WTC11 (cell line): ENCODE data around the gene CEP295NL. TPM values are rescaled to one million over a fixed set of nuclear protein-coding genes. Genes with fewer than 3 reads are reported as not detected.
A peak's percentile ranks its signal among the peaks of the same experiment; 100 is the strongest.

Experiments
- ATAC-seq: fragments of 200-7000 bp; cut with Tn5 transposase; 2 replicates; pipeline ENCODE4 v1.10.0; 2021; ENCODE audit warnings: mild to moderate bottlenecking, moderate library complexity
- CTCF ChIA-PET: fragments of 300-600 bp; sonication (Branson Sonifier 250); formaldehyde crosslinking; loops from one replicate; lab custom pipeline; 2021; ENCODE audit warnings: antibody characterized with exemption; lab: Charles Lee
- POLR2A ChIA-PET: fragments of 350-600 bp; sonication (Branson Sonifier 250); formaldehyde crosslinking; loops from one replicate; lab custom pipeline; 2021; ENCODE audit warnings: antibody characterized with exemption; lab: Charles Lee
- DNase-seq: peaks from one replicate; pipeline ENCODE4 v3.0.0; 2021; ENCODE audit warnings: low spot score
- H3K27ac Mint-ChIP-seq: 2 replicates; pipeline ENCODE4 v1.8.0; 2021; ENCODE audit warnings: mixed read lengths
- H3K27me3 Mint-ChIP-seq: 2 replicates; pipeline ENCODE4 v1.8.0; 2021; ENCODE audit warnings: low read depth, mild to moderate bottlenecking, moderate library complexity, mixed read lengths
- H3K36me3 Mint-ChIP-seq: 2 replicates; pipeline ENCODE4 v1.8.0; 2021; ENCODE audit warnings: mixed read lengths
- H3K4me1 Mint-ChIP-seq: 2 replicates; pipeline ENCODE4 v1.8.0; 2022; ENCODE audit warnings: mixed read lengths
- H3K4me3 Mint-ChIP-seq: 2 replicates; pipeline ENCODE4 v1.8.0; 2021; ENCODE audit warnings: mild to moderate bottlenecking, moderate library complexity, mixed read lengths
- H3K9me3 Mint-ChIP-seq: 2 replicates; pipeline ENCODE4 v1.8.0; 2021; ENCODE audit warnings: mixed read lengths
- CBFB ChIP-seq: sonication (generic); formaldehyde crosslinking; IDR thresholded peaks from 2 replicates; pipeline ENCODE4 v1.8.1; 2022; ENCODE audit warnings: mild to moderate bottlenecking, low read depth, missing genetic modification reagents
- FOXP1 ChIP-seq: sonication (generic); formaldehyde crosslinking; IDR thresholded peaks from 2 replicates; pipeline ENCODE4 v1.8.0; 2022; ENCODE audit warnings: missing genetic modification reagents, mild to moderate bottlenecking, moderate library complexity, borderline replicate concordance
- GRHL2 ChIP-seq: fragments of 250-450 bp; sonication (Bioruptor Pico); IDR thresholded peaks from 2 replicates; pipeline ENCODE4 v1.8.0; 2022; ENCODE audit warnings: mild to moderate bottlenecking, moderate library complexity; ENCODE audit not compliant: insufficient replicate concordance, severe bottlenecking
- IRF2 ChIP-seq: sonication (generic); formaldehyde crosslinking; IDR thresholded peaks from 2 replicates; pipeline ENCODE4 v1.8.0; 2022; ENCODE audit warnings: low read depth, missing genetic modification reagents, borderline replicate concordance
- JUN ChIP-seq: sonication (generic); formaldehyde crosslinking; IDR thresholded peaks from 2 replicates; pipeline ENCODE4 v1.8.0; 2023; ENCODE audit warnings: mild to moderate bottlenecking, missing genetic modification reagents
- NR3C1 ChIP-seq: sonication (generic); formaldehyde crosslinking; conservative IDR thresholded peaks from 2 replicates; pipeline ENCODE4 v1.8.1; 2023; ENCODE audit warnings: low read depth, mild to moderate bottlenecking, missing genetic modification reagents
- SMAD4 ChIP-seq: sonication (generic); formaldehyde crosslinking; IDR thresholded peaks from 2 replicates; pipeline ENCODE4 v1.8.0; 2022; ENCODE audit warnings: mild to moderate bottlenecking, missing genetic modification reagents
- TCF7 ChIP-seq: sonication (generic); formaldehyde crosslinking; IDR thresholded peaks from 2 replicates; pipeline ENCODE4 v1.8.0; 2022; ENCODE audit warnings: mild to moderate bottlenecking, low read depth, missing genetic modification reagents, moderate library complexity
- TP53 ChIP-seq: sonication (generic); formaldehyde crosslinking; IDR thresholded peaks from 2 replicates; pipeline ENCODE4 v1.8.1; 2023; ENCODE audit warnings: mild to moderate bottlenecking, missing genetic modification reagents
- ZBTB21 ChIP-seq: sonication (generic); formaldehyde crosslinking; IDR thresholded peaks from 2 replicates; pipeline ENCODE4 v1.8.1; 2023; ENCODE audit warnings: mild to moderate bottlenecking, missing genetic modification reagents, borderline replicate concordance
- total RNA-seq: library from RNA; stranded (reverse); gene quantifications from 3 replicates; pipeline ENCODE4 v1.2.3, GENCODE V29; 2021
- TF ChIP-seq, protein P1 (sequence below): fragments of 250-450 bp; sonication (Bioruptor Pico); IDR thresholded peaks from 2 replicates; pipeline ENCODE4 v1.8.0; 2021; ENCODE audit warnings: mild to moderate bottlenecking
- TF ChIP-seq, protein P2 (sequence below): sonication (generic); formaldehyde crosslinking; IDR thresholded peaks from 2 replicates; pipeline ENCODE4 v1.8.1; 2022; ENCODE audit warnings: low read depth, mild to moderate bottlenecking, moderate library complexity, missing genetic modification reagents, borderline replicate concordance
- TF ChIP-seq, protein P3 (sequence below): sonication (generic); formaldehyde crosslinking; IDR thresholded peaks from 2 replicates; pipeline ENCODE4 v1.8.1; 2023; ENCODE audit warnings: mild to moderate bottlenecking, missing genetic modification reagents, moderate library complexity
- TF ChIP-seq, protein P4 (sequence below): sonication (generic); formaldehyde crosslinking; IDR thresholded peaks from 2 replicates; pipeline ENCODE4 v1.8.1; 2022; ENCODE audit warnings: mild to moderate bottlenecking, missing genetic modification reagents, moderate library complexity, borderline replicate concordance
- TF ChIP-seq, protein P5 (sequence below): sonication (generic); formaldehyde crosslinking; IDR thresholded peaks from 2 replicates; pipeline ENCODE4 v1.8.1; 2023; ENCODE audit warnings: mild to moderate bottlenecking, missing genetic modification reagents
- TF ChIP-seq, protein P6 (sequence below): fragments of 250-450 bp; sonication (Bioruptor Pico); IDR thresholded peaks from 2 replicates; pipeline ENCODE4 v1.9.0; 2021; ENCODE audit warnings: mild to moderate bottlenecking, borderline replicate concordance

CEP295NL gene
- total RNA-seq, 1 experiment from 2014 or later: 0.61 TPM

DNA sequence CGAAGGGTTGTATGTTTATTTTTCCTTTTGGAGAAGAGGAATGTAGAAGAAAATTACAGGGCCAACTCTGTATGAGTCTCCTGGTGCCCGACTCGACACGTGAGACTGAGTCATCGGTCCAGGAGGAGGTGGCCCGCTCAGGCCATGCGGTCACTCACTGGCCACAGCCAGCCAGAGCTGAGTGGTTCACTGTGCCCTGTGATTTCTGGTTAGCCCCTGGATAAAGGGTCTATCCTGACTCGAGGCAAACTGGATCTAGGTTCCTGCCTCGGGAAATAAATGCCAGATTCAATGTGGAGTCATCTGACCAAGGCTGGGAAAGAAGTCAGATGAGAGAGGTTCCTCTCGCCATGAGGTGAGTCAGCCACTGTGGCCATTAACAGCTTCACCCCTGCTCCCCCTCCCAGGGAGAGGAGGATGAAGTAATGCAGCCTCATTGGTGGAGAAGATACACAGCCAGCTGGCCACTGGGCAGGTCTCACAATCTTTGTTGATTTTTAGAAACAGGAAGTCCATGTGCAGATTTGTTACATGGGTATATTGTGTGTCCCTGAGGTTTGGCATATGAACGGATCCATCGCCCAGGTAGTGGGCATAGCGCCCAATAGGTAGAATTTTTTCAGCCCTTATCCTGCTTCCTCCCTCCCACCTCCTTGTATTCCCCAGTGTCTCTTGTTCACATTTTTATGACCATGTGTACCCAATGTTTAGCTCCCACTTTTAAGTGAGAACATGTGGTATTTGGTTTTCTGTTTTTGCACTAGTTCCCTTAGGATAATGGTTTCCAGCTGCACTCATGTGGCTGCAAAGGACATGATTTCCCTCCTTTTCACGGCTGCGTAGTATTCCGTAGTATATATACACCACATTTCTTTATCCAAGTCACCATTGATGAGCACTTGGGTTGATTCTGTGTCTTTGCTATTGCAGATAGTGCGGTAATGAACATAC, 40.7 kb downstream of the CEP295NL start:
- DNase-seq: no peak
- POLR2A ChIA-PET: no interaction called here

DNA sequence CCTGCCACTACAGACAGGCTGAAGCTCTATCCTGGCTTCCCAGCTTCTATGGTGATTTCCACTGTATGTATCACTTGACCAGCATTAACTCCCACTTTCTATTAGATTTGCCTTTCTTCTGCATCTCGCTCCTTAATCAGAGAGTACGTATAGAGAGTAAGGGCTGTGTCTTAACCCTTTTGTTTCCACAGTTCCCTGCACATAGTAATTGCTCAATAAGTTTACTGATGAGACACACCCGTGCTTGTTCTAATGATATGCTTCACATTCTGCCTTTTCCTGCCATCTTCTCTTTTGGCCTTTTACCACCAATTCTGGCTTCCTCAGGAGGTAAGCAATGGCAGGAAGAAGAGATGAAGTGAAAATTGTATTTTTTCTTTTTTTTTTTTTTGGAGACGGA, 41.8 kb downstream of the CEP295NL start:
- Mint-ChIP-seq H3K9me3 (no peaks in the 10 kb centered on the region), H3K36me3 (peaks cover 4% of the 10 kb centered on the region; the same call in 1 of the 2 replicates), H3K27me3 (no peaks in the 10 kb centered on the region), H3K4me3 (no peak overlapping the region), H3K4me1 (no peaks in the 10 kb centered on the region), H3K27ac (no peak overlapping the region)
- DNase-seq: no peak
- TF ChIP-seq, protein P1, sequence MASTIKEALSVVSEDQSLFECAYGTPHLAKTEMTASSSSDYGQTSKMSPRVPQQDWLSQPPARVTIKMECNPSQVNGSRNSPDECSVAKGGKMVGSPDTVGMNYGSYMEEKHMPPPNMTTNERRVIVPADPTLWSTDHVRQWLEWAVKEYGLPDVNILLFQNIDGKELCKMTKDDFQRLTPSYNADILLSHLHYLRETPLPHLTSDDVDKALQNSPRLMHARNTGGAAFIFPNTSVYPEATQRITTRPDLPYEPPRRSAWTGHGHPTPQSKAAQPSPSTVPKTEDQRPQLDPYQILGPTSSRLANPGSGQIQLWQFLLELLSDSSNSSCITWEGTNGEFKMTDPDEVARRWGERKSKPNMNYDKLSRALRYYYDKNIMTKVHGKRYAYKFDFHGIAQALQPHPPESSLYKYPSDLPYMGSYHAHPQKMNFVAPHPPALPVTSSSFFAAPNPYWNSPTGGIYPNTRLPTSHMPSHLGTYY (CRISPR knock-in tag): no peak
- TF ChIP-seq TCF7 (CRISPR knock-in tag) (no peak), IRF2 (no peak), TP53 (no peak), ZBTB21 (CRISPR knock-in tag) (no peak), SMAD4 (CRISPR knock-in tag) (no peak)
- TF ChIP-seq, protein P2, sequence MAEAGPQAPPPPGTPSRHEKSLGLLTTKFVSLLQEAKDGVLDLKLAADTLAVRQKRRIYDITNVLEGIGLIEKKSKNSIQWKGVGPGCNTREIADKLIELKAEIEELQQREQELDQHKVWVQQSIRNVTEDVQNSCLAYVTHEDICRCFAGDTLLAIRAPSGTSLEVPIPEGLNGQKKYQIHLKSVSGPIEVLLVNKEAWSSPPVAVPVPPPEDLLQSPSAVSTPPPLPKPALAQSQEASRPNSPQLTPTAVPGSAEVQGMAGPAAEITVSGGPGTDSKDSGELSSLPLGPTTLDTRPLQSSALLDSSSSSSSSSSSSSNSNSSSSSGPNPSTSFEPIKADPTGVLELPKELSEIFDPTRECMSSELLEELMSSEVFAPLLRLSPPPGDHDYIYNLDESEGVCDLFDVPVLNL (CRISPR knock-in tag): no peak
- ChIA-PET POLR2A (no interaction called here), CTCF (interaction anchor here (0.6 to 1.2 kb wide), 2 partner anchors 9 to 450 kb away, joined by 4 to 5 read pairs; no protein-coding TSS in a partner anchor)
- no peak for ATAC-seq

More for the DNA sequence above, 40.7 kb downstream of the CEP295NL start:
- ATAC-seq: no peak
- TF ChIP-seq, protein P3, sequence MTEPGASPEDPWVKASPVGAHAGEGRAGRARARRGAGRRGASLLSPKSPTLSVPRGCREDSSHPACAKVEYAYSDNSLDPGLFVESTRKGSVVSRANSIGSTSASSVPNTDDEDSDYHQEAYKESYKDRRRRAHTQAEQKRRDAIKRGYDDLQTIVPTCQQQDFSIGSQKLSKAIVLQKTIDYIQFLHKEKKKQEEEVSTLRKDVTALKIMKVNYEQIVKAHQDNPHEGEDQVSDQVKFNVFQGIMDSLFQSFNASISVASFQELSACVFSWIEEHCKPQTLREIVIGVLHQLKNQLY (CRISPR knock-in tag): no peak
- TF ChIP-seq JUN (no peak), NR3C1 (CRISPR knock-in tag) (no peak), CBFB (no peak), GRHL2 (CRISPR knock-in tag) (no peak), FOXP1 (CRISPR knock-in tag) (no peak)
- TF ChIP-seq, protein P4, sequence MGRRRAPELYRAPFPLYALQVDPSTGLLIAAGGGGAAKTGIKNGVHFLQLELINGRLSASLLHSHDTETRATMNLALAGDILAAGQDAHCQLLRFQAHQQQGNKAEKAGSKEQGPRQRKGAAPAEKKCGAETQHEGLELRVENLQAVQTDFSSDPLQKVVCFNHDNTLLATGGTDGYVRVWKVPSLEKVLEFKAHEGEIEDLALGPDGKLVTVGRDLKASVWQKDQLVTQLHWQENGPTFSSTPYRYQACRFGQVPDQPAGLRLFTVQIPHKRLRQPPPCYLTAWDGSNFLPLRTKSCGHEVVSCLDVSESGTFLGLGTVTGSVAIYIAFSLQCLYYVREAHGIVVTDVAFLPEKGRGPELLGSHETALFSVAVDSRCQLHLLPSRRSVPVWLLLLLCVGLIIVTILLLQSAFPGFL: no peak
- TF ChIP-seq, protein P5, sequence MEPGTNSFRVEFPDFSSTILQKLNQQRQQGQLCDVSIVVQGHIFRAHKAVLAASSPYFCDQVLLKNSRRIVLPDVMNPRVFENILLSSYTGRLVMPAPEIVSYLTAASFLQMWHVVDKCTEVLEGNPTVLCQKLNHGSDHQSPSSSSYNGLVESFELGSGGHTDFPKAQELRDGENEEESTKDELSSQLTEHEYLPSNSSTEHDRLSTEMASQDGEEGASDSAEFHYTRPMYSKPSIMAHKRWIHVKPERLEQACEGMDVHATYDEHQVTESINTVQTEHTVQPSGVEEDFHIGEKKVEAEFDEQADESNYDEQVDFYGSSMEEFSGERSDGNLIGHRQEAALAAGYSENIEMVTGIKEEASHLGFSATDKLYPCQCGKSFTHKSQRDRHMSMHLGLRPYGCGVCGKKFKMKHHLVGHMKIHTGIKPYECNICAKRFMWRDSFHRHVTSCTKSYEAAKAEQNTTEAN (CRISPR knock-in tag): no peak
- TF ChIP-seq, protein P6, sequence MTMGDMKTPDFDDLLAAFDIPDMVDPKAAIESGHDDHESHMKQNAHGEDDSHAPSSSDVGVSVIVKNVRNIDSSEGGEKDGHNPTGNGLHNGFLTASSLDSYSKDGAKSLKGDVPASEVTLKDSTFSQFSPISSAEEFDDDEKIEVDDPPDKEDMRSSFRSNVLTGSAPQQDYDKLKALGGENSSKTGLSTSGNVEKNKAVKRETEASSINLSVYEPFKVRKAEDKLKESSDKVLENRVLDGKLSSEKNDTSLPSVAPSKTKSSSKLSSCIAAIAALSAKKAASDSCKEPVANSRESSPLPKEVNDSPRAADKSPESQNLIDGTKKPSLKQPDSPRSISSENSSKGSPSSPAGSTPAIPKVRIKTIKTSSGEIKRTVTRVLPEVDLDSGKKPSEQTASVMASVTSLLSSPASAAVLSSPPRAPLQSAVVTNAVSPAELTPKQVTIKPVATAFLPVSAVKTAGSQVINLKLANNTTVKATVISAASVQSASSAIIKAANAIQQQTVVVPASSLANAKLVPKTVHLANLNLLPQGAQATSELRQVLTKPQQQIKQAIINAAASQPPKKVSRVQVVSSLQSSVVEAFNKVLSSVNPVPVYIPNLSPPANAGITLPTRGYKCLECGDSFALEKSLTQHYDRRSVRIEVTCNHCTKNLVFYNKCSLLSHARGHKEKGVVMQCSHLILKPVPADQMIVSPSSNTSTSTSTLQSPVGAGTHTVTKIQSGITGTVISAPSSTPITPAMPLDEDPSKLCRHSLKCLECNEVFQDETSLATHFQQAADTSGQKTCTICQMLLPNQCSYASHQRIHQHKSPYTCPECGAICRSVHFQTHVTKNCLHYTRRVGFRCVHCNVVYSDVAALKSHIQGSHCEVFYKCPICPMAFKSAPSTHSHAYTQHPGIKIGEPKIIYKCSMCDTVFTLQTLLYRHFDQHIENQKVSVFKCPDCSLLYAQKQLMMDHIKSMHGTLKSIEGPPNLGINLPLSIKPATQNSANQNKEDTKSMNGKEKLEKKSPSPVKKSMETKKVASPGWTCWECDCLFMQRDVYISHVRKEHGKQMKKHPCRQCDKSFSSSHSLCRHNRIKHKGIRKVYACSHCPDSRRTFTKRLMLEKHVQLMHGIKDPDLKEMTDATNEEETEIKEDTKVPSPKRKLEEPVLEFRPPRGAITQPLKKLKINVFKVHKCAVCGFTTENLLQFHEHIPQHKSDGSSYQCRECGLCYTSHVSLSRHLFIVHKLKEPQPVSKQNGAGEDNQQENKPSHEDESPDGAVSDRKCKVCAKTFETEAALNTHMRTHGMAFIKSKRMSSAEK (CRISPR knock-in tag): no peak
- H3K27ac Mint-ChIP-seq: peak overlapping the region; percentile 31; the same call in 1 of the 2 replicates
- no peaks in the 10 kb centered on the region for H3K4me1 Mint-ChIP-seq
- no peaks in the 10 kb centered on the region for H3K9me3 Mint-ChIP-seq
- no peak overlapping the region for H3K4me3 Mint-ChIP-seq
- H3K36me3 Mint-ChIP-seq: peaks cover 4% of the 10 kb centered on the region; the same call in 1 of the 2 replicates
- no peaks in the 10 kb centered on the region for H3K27me3 Mint-ChIP-seq
- CTCF ChIA-PET: no interaction called here
